GM18507 (cell line): Measurements from ENCODE around the gene CDC42BPA.
"Not testable (repeated sequence)": the region's sequence is repeated elsewhere in the genome, so short reads cannot be mapped to it uniquely, and the experiment has no call there.

Source experiments
- DNase-seq: peaks from one replicate; pipeline ENCODE4 v3.0.0; 2011; ENCODE audit warnings: low read depth; ENCODE audit not compliant: insufficient read length; ENCODE audit errors: extremely low spot score
- FAIRE-seq: peaks from 2 replicates; lab custom pipeline; 2011; peaks lifted over from hg19 to GRCh38; lab: Jason Lieb, UNC

Gene CDC42BPA

GRCh38 chr1:227167276-227168101 lies 150.8 kb downstream of the CDC42BPA start:
- FAIRE-seq = peak; percentile 45

GRCh38 chr1:227166559-227166958 lies 151.7 kb downstream of the CDC42BPA start:
- FAIRE-seq (no peak), DNase-seq (no peak)

More at GRCh38 chr1:227167276-227168101, 150.8 kb downstream of the CDC42BPA start:
- DNase-seq = no peak

GRCh38 chr1:227161470-227161869 lies 156.8 kb downstream of the CDC42BPA start:
- FAIRE-seq = no peak

GRCh38 chr1:227156520-227156919 lies 161.8 kb downstream of the CDC42BPA start:
- FAIRE-seq (no peak), DNase-seq (no peak)

More at GRCh38 chr1:227161470-227161869, 156.8 kb downstream of the CDC42BPA start:
- no peak for DNase-seq

GRCh38 chr1:227155688-227156087 lies 162.6 kb downstream of the CDC42BPA start:
- FAIRE-seq = no peak
- DNase-seq = no peak

GRCh38 chr1:227155004-227155403 lies 163.3 kb downstream of the CDC42BPA start:
- FAIRE-seq (peak; percentile 18), DNase-seq (no peak)

- DNase-seq = no peak
- FAIRE-seq = no peak
These were observed 165.8 kb downstream of the CDC42BPA start for GRCh38 chr1:227152525-227152924.

- no peak for FAIRE-seq
These were observed 177.9 kb downstream of the CDC42BPA start for GRCh38 chr1:227140376-227140775.

GRCh38 chr1:227136210-227136820 lies 182.0 kb downstream of the CDC42BPA start:
- no peak for DNase-seq
- no peak for FAIRE-seq

More at GRCh38 chr1:227140376-227140775, 177.9 kb downstream of the CDC42BPA start:
- no peak for DNase-seq

GRCh38 chr1:227134686-227135314 lies 183.5 kb downstream of the CDC42BPA start:
- FAIRE-seq = no peak

GRCh38 chr1:227132695-227133094 lies 185.6 kb downstream of the CDC42BPA start:
- not testable (repeated sequence) for DNase-seq, FAIRE-seq

More at GRCh38 chr1:227134686-227135314, 183.5 kb downstream of the CDC42BPA start:
- no peak for DNase-seq

- FAIRE-seq (no peak), DNase-seq (no peak)
These were observed 187.1 kb downstream of the CDC42BPA start for GRCh38 chr1:227131193-227131592.

- DNase-seq (no peak), FAIRE-seq (peak; percentile 74)
These were observed 190.4 kb downstream of the CDC42BPA start for GRCh38 chr1:227127891-227128290.

GRCh38 chr1:227125929-227126545 lies 192.3 kb downstream of the CDC42BPA start:
- no peak for DNase-seq

GRCh38 chr1:227124473-227124872 lies 193.8 kb downstream of the CDC42BPA start:
- FAIRE-seq (no peak), DNase-seq (no peak)

More at GRCh38 chr1:227125929-227126545, 192.3 kb downstream of the CDC42BPA start:
- FAIRE-seq = no peak

GRCh38 chr1:227120826-227121225 lies 197.5 kb downstream of the CDC42BPA start:
- no peak for DNase-seq
- no peak for FAIRE-seq

GRCh38 chr1:227112538-227112937 lies 205.8 kb downstream of the CDC42BPA start:
- DNase-seq (no peak), FAIRE-seq (no peak)

GRCh38 chr1:227111782-227112181 lies 206.5 kb downstream of the CDC42BPA start:
- DNase-seq (no peak), FAIRE-seq (no peak)

GRCh38 chr1:227105291-227105690 lies 213.0 kb downstream of the CDC42BPA start:
- not testable (repeated sequence) for DNase-seq, FAIRE-seq

- DNase-seq (no peak), FAIRE-seq (no peak)
These were observed 216.2 kb downstream of the CDC42BPA start for GRCh38 chr1:227102056-227102455.
